Amniotic stem cell (primary cell): ENCODE results near the gene MCFD2.

Source experiments
- DNase-seq: peaks from one replicate; lab custom pipeline; 2025; lab: John Stamatoyannopoulos, UW

Gene MCFD2

GRCh38 chr2:46873604-46874068 lies 42.0 kb downstream of the MCFD2 start:
- DNase-seq, result peak; percentile 87

GRCh38 chr2:46872902-46873603 lies 42.6 kb downstream of the MCFD2 start:
- DNase-seq, result no peak

GRCh38 chr2:46871976-46872381 lies 43.6 kb downstream of the MCFD2 start:
- no peak for DNase-seq

- DNase-seq, result no peak
These were observed 45.4 kb downstream of the MCFD2 start for GRCh38 chr2:46870051-46870839.

GRCh38 chr2:46869621-46870020 lies 46.0 kb downstream of the MCFD2 start:
- DNase-seq, result no peak

- no peak for DNase-seq
These were observed 48.8 kb downstream of the MCFD2 start for GRCh38 chr2:46866770-46867246.

GRCh38 chr2:46865181-46865970 lies 50.2 kb downstream of the MCFD2 start:
- no peak for DNase-seq

GRCh38 chr2:46863882-46864281 lies 51.7 kb downstream of the MCFD2 start:
- DNase-seq, result no peak

GRCh38 chr2:46862514-46862913 lies 53.1 kb downstream of the MCFD2 start:
- DNase-seq, result no peak

GRCh38 chr2:46861916-46862315 lies 53.7 kb downstream of the MCFD2 start:
- no peak for DNase-seq

- no peak for DNase-seq
These were observed 56.1 kb downstream of the MCFD2 start for GRCh38 chr2:46859482-46859881.

- DNase-seq, result peak; percentile 58
These were observed 56.9 kb downstream of the MCFD2 start for GRCh38 chr2:46858702-46859090.

- DNase-seq, result peak; percentile 43
These were observed 57.5 kb downstream of the MCFD2 start for GRCh38 chr2:46857871-46858701.

- no peak for DNase-seq
These were observed 59.3 kb downstream of the MCFD2 start for GRCh38 chr2:46856336-46856735.

- DNase-seq, result no peak
These were observed 59.8 kb downstream of the MCFD2 start for GRCh38 chr2:46855805-46856204.

- DNase-seq, result no peak
These were observed 61.3 kb downstream of the MCFD2 start for GRCh38 chr2:46854260-46854659.

- DNase-seq, result no peak
These were observed 63.0 kb downstream of the MCFD2 start for GRCh38 chr2:46852598-46852997.

GRCh38 chr2:46852124-46852523 lies 63.5 kb downstream of the MCFD2 start:
- no peak for DNase-seq
